Skeletal muscle cell (primary cell): Measurements from ENCODE around the gene DAO.
"Not testable (repeated sequence)": the region's sequence is repeated elsewhere in the genome, so short reads cannot be mapped to it uniquely, and the experiment has no call there.

ENCODE experiments used
- DNase-seq: peaks from one replicate; pipeline ENCODE4 v3.0.0-alpha.2; 2010; ENCODE audit warnings: low read depth
- H3K4me3 ChIP-seq: 2 replicates; pipeline ENCODE4 v1.5.1; 2011; ENCODE audit warnings: low read depth, mild to moderate bottlenecking, control low read depth, low read length, moderate library complexity

The DAO gene

GRCh38 chr12:108862588-108862959 is 17.3 kb upstream of the DAO start:
- no peak overlapping the region for H3K4me3 ChIP-seq
- DNase-seq = no peak

GRCh38 chr12:108865169-108865568 is 14.7 kb upstream of the DAO start:
- H3K4me3 ChIP-seq = no peak overlapping the region
- DNase-seq = no peak

- H3K4me3 ChIP-seq, DNase-seq: not testable (repeated sequence)
Observed at GRCh38 chr12:108866083-108866482, 13.8 kb upstream of the DAO start.

GRCh38 chr12:108868781-108869180 is 11.1 kb upstream of the DAO start:
- no peak overlapping the region for H3K4me3 ChIP-seq
- DNase-seq = no peak

- no peak overlapping the region for H3K4me3 ChIP-seq
- no peak for DNase-seq
Observed at GRCh38 chr12:108875280-108875679, 4.6 kb upstream of the DAO start.

- no peak for DNase-seq
- no peak overlapping the region for H3K4me3 ChIP-seq
Observed at GRCh38 chr12:108875682-108876361, 4.1 kb upstream of the DAO start.

- no peak overlapping the region for H3K4me3 ChIP-seq
- DNase-seq = no peak
Observed at GRCh38 chr12:108876550-108876949, 3.3 kb upstream of the DAO start.

GRCh38 chr12:108881953-108882352 is 2.1 kb downstream of the DAO start:
- H3K4me3 ChIP-seq = no peak overlapping the region
- no peak for DNase-seq

- no peak overlapping the region for H3K4me3 ChIP-seq
- no peak for DNase-seq
Observed at GRCh38 chr12:108884116-108885012, 4.5 kb downstream of the DAO start.

GRCh38 chr12:108886873-108887629 is 7.2 kb downstream of the DAO start:
- DNase-seq = no peak
- H3K4me3 ChIP-seq = no peak overlapping the region

- no peak for DNase-seq
- H3K4me3 ChIP-seq = no peak overlapping the region
Observed at GRCh38 chr12:108888031-108888430, 8.1 kb downstream of the DAO start.

GRCh38 chr12:108890208-108890607 is 10.3 kb downstream of the DAO start:
- H3K4me3 ChIP-seq = no peak overlapping the region
- no peak for DNase-seq

- DNase-seq = no peak
- no peak overlapping the region for H3K4me3 ChIP-seq
Observed at GRCh38 chr12:108895220-108895802, 15.4 kb downstream of the DAO start.

GRCh38 chr12:108896336-108896735 is 16.4 kb downstream of the DAO start:
- no peak for DNase-seq
- no peak overlapping the region for H3K4me3 ChIP-seq

GRCh38 chr12:108896817-108897216 is 16.9 kb downstream of the DAO start:
- no peak for DNase-seq
- no peak overlapping the region for H3K4me3 ChIP-seq

- no peak for DNase-seq
Observed at GRCh38 chr12:108899145-108899544, 19.3 kb downstream of the DAO start.

GRCh38 chr12:108905725-108906124 is 25.8 kb downstream of the DAO start:
- H3K4me3 ChIP-seq = no peak overlapping the region
- DNase-seq = no peak

More at GRCh38 chr12:108899145-108899544, 19.3 kb downstream of the DAO start:
- H3K4me3 ChIP-seq = no peak overlapping the region

- no peak overlapping the region for H3K4me3 ChIP-seq
- no peak for DNase-seq
Observed at GRCh38 chr12:108906971-108907370, 27.1 kb downstream of the DAO start.

GRCh38 chr12:108907839-108908351 is 28.0 kb downstream of the DAO start:
- no peak for DNase-seq
- no peak overlapping the region for H3K4me3 ChIP-seq

GRCh38 chr12:108910336-108910735 is 30.4 kb downstream of the DAO start:
- no peak for DNase-seq
- no peak overlapping the region for H3K4me3 ChIP-seq
